Cortex of kidney (tissue), 1 donor: ENCODE measurements around the gene PNPLA2.

Experiments
- DNase-seq: peaks from one replicate; lab custom pipeline; 2025; lab: John Stamatoyannopoulos, UW

The PNPLA2 gene

GRCh38 chr11:818396-819128, at the start of gene PNPLA2:
Gene PNPLA2 (plus strand): TSS chr11:818914. CDS start chr11:819719, 805 bp downstream.
- no peak for DNase-seq

- no peak for DNase-seq
Measured at GRCh38 chr11:769887-770641, 48.6 kb upstream of the PNPLA2 start.

GRCh38 chr11:770642-771616, 47.8 kb upstream of the PNPLA2 start:
- no peak for DNase-seq

GRCh38 chr11:771617-772204, 47.0 kb upstream of the PNPLA2 start:
- no peak for DNase-seq

- DNase-seq: no peak
Measured at GRCh38 chr11:772429-773390, 46.0 kb upstream of the PNPLA2 start.

- DNase-seq: no peak
Measured at GRCh38 chr11:773425-773824, 45.3 kb upstream of the PNPLA2 start.

GRCh38 chr11:773830-774229, 44.9 kb upstream of the PNPLA2 start:
- DNase-seq: no peak

GRCh38 chr11:774873-775592, 43.7 kb upstream of the PNPLA2 start:
- no peak for DNase-seq

- no peak for DNase-seq
Measured at GRCh38 chr11:776263-776560, 42.5 kb upstream of the PNPLA2 start.

- no peak for DNase-seq
Measured at GRCh38 chr11:776561-777287, 42.0 kb upstream of the PNPLA2 start.

GRCh38 chr11:777288-778255, 41.1 kb upstream of the PNPLA2 start, which contains the start of gene GATD1:
Gene GATD1 (minus strand): TSS chr11:777487. CDS start chr11:777462, 25 bp downstream.
- DNase-seq: peak; percentile 60

- no peak for DNase-seq
Measured at GRCh38 chr11:778976-779954, 39.4 kb upstream of the PNPLA2 start.

- DNase-seq: no peak
Measured at GRCh38 chr11:779955-780532, 38.7 kb upstream of the PNPLA2 start.

GRCh38 chr11:782264-783174, 36.2 kb upstream of the PNPLA2 start:
- DNase-seq: no peak

- DNase-seq: no peak
Measured at GRCh38 chr11:783581-784015, 35.1 kb upstream of the PNPLA2 start.
